NB4 (cell line): ENCODE measurements around the gene RARG.

ENCODE experiments used
- DNase-seq: peaks from one replicate; pipeline ENCODE4 v3.0.0; 2010; ENCODE audit warnings: low read depth
- H3K4me3 ChIP-seq: one replicate; pipeline ENCODE4 v1.5.1; 2011; ENCODE audit warnings: mild to moderate bottlenecking, low read depth, low read length, moderate library complexity
- MYC ChIP-seq: IDR thresholded peaks from 2 replicates; pipeline ENCODE4 v1.6.1; 2011; ENCODE audit warnings: low read depth, low read length
- POLR2A ChIP-seq: IDR thresholded peaks from 2 replicates; pipeline ENCODE4 v1.6.1; 2011; ENCODE audit warnings: mild to moderate bottlenecking; ENCODE audit not compliant: insufficient read length; ENCODE audit errors: extremely low read depth
- TF ChIP-seq, protein P1 (sequence below): IDR thresholded peaks from 2 replicates; pipeline ENCODE4 v1.6.1; 2011; ENCODE audit warnings: low read depth, low read length
- TF ChIP-seq, protein P2 (sequence below): IDR thresholded peaks from one replicate; pipeline ENCODE4 v1.5.1; 2012; ENCODE audit warnings: low read depth, low read length

The RARG gene

DNA sequence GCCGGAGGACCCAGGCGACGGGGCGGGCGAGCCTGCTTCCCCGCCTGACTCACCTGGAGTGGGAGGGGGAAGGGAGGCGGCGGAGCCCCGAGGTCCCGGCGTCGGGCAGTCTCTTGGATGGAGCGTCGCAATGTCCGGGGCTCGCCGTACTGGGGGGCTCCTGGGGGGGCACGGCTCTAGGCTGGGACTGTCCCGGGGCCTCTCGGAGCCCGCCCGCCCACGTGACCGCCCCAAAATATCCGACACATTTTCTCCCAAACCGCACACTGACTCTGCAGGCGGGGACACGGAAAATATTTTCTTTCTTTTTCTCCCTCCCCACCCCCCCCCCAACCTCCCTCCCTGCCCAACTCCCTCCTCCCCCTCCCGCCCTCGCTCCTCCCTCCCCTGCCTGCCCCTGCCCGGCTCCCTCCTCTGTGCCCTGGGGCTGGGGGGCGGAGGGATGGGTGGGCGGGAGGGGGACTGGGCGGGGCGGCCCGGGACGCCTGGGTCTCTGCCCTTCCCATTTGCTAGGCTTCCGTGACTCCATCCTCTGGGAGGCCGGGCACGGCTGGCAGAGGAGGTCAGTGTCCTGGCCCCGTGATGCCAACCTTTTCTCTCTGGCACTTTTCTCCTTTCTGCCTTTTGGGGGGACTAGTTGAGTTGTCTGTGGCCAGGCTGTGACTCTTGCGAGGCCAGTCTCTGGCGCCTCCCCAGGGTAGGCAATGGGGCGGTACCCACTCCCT, at the start of gene RARG:
RARG (minus strand) TSS at position 289 of the 725 bp plus-strand sequence. CDS start 4,664 bp downstream, outside the sequence.
- no peak within 1 kb of the TSS for H3K4me3 ChIP-seq
- no peak for DNase-seq
- TF ChIP-seq POLR2A, result no peak
- TF ChIP-seq MYC, result no peak
- TF ChIP-seq, protein P1, sequence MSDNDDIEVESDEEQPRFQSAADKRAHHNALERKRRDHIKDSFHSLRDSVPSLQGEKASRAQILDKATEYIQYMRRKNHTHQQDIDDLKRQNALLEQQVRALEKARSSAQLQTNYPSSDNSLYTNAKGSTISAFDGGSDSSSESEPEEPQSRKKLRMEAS, result no peak
- TF ChIP-seq, protein P2, sequence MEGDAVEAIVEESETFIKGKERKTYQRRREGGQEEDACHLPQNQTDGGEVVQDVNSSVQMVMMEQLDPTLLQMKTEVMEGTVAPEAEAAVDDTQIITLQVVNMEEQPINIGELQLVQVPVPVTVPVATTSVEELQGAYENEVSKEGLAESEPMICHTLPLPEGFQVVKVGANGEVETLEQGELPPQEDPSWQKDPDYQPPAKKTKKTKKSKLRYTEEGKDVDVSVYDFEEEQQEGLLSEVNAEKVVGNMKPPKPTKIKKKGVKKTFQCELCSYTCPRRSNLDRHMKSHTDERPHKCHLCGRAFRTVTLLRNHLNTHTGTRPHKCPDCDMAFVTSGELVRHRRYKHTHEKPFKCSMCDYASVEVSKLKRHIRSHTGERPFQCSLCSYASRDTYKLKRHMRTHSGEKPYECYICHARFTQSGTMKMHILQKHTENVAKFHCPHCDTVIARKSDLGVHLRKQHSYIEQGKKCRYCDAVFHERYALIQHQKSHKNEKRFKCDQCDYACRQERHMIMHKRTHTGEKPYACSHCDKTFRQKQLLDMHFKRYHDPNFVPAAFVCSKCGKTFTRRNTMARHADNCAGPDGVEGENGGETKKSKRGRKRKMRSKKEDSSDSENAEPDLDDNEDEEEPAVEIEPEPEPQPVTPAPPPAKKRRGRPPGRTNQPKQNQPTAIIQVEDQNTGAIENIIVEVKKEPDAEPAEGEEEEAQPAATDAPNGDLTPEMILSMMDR, result no peak

DNA sequence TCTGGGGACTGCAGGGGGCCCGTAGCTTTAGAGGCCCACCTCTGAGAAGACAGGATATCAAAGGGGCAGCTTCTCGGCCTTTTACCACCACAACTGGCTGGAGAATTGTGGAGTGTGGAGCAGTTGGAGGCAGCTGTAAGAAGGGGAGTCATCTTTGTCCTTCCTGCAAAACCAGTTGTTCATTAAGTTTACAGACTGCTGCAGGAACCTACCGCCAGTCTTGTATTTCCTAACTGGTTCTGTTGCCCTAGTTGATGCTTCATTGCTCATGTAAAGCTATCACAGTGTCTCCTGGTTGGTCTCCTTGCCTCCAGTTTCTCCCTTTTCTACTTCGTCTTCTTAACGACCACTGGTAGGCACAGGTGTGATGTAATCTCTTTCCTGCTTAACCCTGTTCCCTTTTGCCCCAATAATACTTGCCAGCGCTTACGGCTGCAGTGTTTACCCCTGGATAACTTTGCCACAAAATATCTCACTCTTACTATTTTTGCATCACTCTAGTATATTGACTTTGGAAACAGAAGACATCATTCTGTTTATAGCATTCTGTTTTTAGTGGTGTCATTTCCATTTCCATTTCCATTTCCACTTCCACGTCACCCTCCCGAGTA, 48.0 kb upstream of the RARG start:
- no peak overlapping the region for H3K4me3 ChIP-seq
- DNase-seq, result no peak
- TF ChIP-seq, protein P1, result no peak
- no peak for TF ChIP-seq MYC
- TF ChIP-seq POLR2A, result no peak

DNA sequence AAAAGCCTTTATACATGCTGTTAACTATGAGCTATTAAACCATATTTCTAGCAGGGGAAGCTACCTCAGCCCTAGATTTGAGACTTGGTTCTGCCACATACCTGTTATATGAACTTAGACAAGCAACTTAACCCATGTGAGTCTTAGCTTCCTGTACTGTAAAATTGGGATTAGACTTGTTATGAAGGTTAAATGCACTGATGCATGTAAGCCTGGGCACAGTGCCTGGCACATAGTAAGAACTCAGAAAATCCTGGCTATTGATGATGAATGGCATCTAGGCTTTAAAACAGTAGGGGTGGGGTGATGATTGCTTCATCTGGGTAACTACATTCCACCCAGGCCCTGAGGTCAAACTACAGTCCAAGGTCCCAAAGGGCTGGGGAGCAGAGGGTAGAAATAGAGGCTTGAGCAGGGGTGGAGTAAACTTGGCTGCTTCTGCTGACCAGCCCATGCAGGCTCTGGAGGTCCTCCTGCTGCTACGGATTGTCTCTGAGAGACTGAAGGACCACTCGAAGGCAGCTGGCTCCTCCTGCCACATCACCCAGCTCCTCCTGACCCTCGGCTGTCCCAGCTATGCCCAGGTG, 47.4 kb upstream of the RARG start:
- TF ChIP-seq MYC (no peak), POLR2A (no peak)
- TF ChIP-seq, protein P1, result no peak
- TF ChIP-seq, protein P2, result no peak
- DNase-seq, result no peak
- no peak overlapping the region for H3K4me3 ChIP-seq

DNA sequence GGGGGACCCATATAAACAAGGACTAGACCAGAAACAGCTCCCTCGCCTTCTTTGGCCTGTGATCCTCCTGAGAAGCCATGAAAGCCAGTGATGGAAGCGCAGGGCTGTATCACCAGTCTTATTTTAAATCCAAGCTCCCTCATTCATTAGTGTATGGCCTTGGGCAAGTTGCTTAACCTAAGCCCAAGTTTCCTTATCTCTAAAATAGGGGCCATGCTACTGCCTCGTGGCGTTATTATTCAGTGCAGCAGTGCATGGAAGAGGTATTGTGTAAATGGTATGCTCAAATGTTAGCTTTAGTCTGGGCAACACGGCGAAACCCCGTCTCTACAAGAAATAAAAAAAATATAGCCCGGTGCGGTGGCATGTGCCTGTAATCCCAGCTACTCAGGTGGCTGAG, 46.0 kb upstream of the RARG start:
- H3K4me3 ChIP-seq, result no peak overlapping the region
- DNase-seq, result no peak
- TF ChIP-seq, protein P1, result no peak
- TF ChIP-seq POLR2A (no peak), MYC (no peak)
- TF ChIP-seq, protein P2, result no peak

DNA sequence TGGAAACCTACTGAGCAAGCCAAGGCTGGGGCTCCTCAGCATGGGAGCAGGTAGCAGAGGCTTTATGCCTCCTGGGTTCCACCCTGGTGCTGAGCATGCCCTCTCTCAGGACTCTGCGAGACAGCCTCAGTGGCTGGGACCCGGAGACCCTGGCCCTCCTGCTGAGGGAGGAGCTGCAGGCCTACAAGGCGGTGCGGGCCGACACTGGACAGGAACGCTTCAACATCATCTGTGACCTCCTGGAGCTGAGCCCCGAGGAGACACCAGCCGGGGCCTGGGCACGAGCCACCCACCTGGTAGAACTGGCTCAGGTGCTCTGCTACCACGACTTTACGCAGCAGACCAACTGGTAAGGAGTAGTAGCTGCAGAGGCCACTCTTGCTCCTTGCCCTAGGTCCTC, 44.5 kb upstream of the RARG start:
- TF ChIP-seq, protein P1, result no peak
- no peak overlapping the region for H3K4me3 ChIP-seq
- no peak for DNase-seq

DNA sequence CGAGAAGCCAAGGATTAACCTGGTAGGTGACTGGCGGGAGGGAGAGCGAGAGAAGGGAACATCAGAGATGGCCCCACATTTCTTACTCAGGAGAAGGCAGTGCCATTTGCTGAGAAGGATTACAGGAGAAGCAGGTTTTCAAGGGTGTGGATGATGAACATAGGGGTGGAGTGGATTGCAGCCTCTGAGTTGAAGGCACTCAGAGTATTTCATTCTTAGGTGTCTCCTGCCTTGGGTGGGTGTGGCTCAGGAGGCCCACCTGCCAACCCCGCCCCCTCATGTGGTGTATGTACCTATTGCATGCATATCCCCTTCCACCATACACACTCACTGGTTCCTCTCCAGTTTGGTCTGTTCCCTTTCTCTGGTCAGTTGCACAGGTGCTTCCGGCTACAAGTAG, 42.4 kb upstream of the RARG start:
- TF ChIP-seq, protein P2, result no peak
- TF ChIP-seq POLR2A, result no peak
- TF ChIP-seq, protein P1, result no peak
- no peak for TF ChIP-seq MYC
- no peak overlapping the region for H3K4me3 ChIP-seq
- DNase-seq, result no peak
